Forelimb muscle (tissue), 1 donor: ENCODE data around the gene CDX2. TPM values are rescaled to one million over a fixed set of nuclear protein-coding genes. Genes with fewer than 3 reads are reported as not detected.

Source experiments
- DNase-seq: peaks from one replicate; pipeline ENCODE4 v3.0.0-alpha.2; 2013; ENCODE audit warnings: low read depth
- polyA plus RNA-seq: library from polyadenylated mRNA; unstranded; fragments of 120-200 nt; gene quantifications from one replicate; pipeline ENCODE4 v1.2.1, GENCODE V29; 2013; ENCODE audit not compliant: insufficient read length

CDX2 gene
- polyA plus RNA-seq, 1 donor = not detected

DNA sequence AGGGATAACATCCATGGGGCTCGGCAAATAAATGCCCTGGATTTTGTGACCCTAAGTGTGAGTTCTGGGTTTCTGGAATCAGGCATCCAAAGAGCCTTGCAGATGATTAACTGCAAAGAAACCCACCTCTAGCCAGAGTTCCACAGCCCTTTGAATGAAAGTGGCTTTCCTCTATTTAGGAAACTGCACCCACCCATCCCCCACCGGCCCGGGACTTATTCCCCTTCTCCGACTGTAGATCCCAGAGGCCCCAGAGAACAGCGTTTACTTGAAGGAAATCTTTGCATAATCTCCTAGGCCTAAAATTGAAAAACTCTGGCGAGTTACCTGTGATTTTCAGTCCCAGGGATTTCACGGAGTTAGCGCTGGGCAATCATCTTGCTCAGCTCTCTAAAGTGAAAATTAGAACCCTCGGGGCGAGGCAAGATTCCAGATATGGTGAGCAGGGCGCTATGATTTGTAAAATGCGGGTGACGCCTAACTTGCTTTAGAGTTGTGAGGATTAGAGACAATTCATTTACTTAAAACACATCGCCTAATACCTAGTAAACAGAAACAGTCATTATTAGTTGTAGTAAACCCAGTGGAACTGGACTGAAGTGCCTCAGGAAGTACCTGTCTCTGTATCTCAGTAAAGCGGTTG is 10.0 kb upstream of the CDX2 start:
- DNase-seq = no peak

DNA sequence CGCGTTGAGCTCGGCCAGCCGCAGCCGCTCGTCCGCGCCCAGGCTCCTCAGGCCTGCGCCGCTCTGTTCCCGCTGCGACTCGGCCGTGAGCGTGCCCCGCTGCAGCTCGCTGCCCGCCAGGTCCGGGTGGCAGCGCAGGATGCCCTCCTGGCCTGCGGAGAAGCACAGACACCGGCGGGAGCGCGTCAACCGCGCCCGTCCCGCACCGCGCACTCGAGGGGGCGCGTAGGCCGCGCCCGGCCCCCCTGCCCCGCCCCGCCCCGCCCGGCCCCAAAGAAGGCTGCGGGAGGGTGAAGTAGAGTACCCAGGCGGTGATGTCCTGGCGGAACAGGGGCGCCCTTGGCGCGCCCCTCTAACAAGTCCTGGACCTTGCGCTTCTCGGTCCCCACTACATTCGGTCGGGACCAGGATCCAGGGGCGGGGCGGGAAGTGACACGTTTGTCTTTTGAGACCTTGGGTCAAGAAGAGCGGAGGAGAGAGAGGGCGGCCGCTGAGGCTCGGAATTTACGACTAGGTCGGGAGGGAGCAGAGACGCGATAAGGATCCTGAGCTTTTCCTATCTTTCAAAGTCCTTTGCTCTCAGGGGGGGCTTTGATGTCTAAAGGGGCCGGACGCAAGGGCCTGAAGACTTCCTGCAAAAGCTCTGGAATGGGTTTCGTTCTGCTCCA is 9.3 kb upstream of the CDX2 start:
- no peak for DNase-seq

GRCh38 chr13:27977476-27978300 is 8.6 kb upstream of the CDX2 start:
- DNase-seq = no peak

GRCh38 chr13:27976362-27977091 is 7.4 kb upstream of the CDX2 start:
- DNase-seq = no peak

- no peak for DNase-seq
Observed at GRCh38 chr13:27975564-27976361, 6.6 kb upstream of the CDX2 start.

DNA sequence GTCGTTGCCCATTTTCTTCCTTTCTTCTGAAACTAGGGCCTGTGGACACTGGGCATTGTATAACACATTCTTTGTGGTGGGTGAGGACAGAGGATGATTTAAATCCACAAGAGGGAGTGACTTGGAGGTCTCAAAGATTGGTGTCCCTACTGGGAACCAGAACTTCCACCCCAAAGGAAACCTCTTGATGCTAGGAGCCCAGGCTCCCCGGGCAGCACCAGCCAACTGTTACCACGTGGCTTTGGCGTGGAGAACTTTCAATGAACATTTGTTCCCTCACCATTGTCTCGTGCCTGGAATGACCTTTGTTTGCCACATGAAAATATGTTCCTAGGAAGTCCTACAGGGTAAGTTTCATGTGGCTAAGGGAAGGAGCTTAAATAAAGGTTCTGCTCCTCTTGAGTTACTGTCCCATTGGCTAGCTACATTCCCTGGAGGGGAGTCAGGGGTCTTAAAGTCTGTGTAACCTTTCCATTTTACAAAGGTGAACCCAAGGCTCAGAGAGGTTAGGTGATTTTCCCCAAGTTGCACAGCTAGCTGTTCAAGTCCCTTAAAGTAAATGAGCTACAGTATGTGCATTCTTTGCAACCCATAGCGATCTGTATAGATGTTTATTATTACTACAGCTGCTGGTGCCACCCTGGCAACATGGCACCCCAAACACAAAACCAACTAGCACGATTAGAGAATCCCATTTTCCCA is 5.0 kb upstream of the CDX2 start:
- no peak for DNase-seq

- no peak for DNase-seq
Observed at GRCh38 chr13:27973291-27973690, 4.2 kb upstream of the CDX2 start.

- no peak for DNase-seq
Observed at GRCh38 chr13:27972478-27972820, 3.3 kb upstream of the CDX2 start.

GRCh38 chr13:27971776-27972477 is 2.8 kb upstream of the CDX2 start:
- no peak for DNase-seq

- no peak for DNase-seq
Observed at GRCh38 chr13:27971236-27971645, 2.1 kb upstream of the CDX2 start.

GRCh38 chr13:27970382-27971235 is 1.5 kb upstream of the CDX2 start:
- no peak for DNase-seq

DNA sequence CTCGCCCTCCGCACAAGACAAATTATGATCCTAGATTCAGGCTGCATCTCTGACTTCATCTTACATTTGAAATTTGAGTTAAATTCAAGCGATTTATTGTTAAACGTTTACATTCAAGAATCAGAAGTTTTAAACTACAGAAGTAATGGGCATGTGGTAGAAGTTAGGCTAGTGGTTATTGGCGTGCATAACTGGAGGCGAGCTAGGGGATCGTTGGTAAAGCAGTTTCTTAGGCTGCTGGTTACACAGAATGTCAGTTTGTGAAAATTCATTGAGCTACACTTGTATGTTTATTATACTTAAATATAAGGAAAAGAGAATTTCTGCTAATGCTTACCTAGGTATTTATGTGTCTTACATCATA is 733 bp upstream of the CDX2 start:
- no peak for DNase-seq

DNA sequence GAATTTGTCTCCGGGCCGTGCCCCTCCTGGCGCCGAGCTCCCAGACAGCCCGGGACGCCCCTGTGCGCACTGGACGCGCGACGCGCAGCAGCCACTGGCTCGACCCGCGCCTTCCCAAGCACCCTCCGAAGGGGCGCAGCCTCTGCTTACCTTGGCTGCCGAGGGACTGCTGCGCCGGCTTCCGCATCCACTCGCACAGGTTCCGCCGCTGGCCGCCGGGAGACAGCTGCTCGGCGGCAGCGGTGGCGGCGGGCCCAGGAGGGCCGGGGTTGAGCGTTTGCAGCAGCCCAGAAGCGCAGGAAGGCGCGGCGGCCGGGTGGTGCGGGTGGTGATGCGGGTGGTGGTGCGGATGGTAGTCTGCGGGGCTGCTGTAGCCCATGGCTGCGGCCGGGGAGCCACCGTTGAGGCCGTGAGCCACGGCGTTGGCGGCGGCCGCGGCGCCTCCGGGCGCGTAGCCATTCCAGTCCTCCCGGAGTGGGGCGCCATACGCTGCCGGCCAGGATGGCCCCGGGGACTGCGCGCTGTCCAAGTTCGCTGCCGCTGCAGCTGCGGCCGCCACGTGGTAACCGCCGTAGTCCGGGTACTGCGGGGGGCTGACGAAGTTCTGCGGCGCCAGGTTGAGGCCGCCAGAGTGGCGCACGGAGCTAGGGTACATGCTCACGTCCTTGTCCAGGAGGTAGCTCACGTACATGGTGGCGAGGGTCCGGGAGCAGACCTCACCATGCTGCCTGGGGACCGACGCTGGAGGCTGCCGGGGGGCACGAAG is 616 bp downstream of the CDX2 start:
- DNase-seq = no peak

- DNase-seq = no peak
Observed at GRCh38 chr13:27967736-27968315, 1.3 kb downstream of the CDX2 start.

DNA sequence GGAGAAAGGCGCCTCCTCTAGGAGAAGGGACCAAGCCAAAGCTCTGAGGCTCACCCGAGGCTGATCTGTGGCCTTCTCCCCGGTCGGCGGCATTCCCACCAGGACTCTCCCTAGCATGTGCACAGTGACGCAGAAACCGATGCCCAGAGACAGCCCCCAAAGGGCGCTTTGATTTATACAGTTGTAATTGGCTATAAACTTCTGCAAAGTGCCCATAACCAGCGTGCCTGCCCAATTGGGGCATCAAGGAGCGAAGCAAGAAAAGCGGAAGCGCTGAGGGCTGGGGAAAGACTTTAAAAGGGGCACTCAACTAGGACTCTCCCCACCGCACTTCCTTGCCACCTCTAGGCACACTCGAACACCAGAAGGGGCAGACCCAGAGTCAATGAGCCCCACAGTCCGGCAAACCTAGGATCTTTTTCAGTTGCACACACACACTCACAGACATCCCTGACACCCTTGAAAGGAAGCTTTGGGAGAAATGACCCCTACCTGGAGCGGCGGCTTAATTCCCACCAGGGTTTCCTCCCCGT is 1.8 kb downstream of the CDX2 start:
- no peak for DNase-seq

GRCh38 chr13:27966641-27967202 is 2.4 kb downstream of the CDX2 start:
- DNase-seq = no peak
